Liver (tissue), 3 donors: Measurements from ENCODE around the gene CECR2.

Experiments used
- ATF3 ChIP-seq: IDR thresholded peaks from 2 replicates; pipeline ENCODE4 v1.6.1; 2016; ENCODE audit warnings: antibody characterized with exemption
- CTCF ChIP-seq: fragments of 150-350 bp; IDR thresholded peaks from 2 replicates; pipeline ENCODE4 v1.5.1; 2017; ENCODE audit warnings: improper control_type of control experiment, low read depth, low read length; ENCODE audit not compliant: missing input control
- FOXA1 ChIP-seq: IDR thresholded peaks from 2 replicates; pipeline ENCODE4 v1.6.1; 2016; ENCODE audit warnings: antibody characterized with exemption
- GABPA ChIP-seq, 2 donors: IDR thresholded peaks in 1 of 2; conservative IDR thresholded peaks in 1 of 2; 2 replicates each; pipeline ENCODE4 v1.6.1; 2016; ENCODE audit warnings: antibody characterized with exemption in 2 of 2, mild to moderate bottlenecking in 1 of 2, moderate library complexity in 1 of 2
- HNF4A ChIP-seq, 2 donors: conservative IDR thresholded peaks; 2 replicates each; pipeline ENCODE4 v1.6.1; 2016; ENCODE audit warnings: antibody characterized with exemption in 2 of 2, mild to moderate bottlenecking in 2 of 2
- HNF4G ChIP-seq: IDR thresholded peaks from 2 replicates; pipeline ENCODE4 v1.6.1; 2016; ENCODE audit warnings: antibody characterized with exemption
- JUND ChIP-seq, 2 donors: IDR thresholded peaks; 2 replicates each; pipeline ENCODE4 v1.6.1; 2016; ENCODE audit warnings: antibody characterized with exemption in 2 of 2
- MAX ChIP-seq: IDR thresholded peaks from 2 replicates; pipeline ENCODE4 v1.6.1; 2016; ENCODE audit warnings: antibody characterized with exemption
- RAD21 ChIP-seq, 2 donors: IDR thresholded peaks; 2 replicates each; pipeline ENCODE4 v1.6.1; 2016; ENCODE audit warnings: antibody characterized with exemption in 2 of 2, mild to moderate bottlenecking in 2 of 2
- REST ChIP-seq: IDR thresholded peaks from 2 replicates; pipeline ENCODE4 v1.6.1; 2016; ENCODE audit warnings: antibody characterized with exemption, mild to moderate bottlenecking
- RXRA ChIP-seq, 2 donors: IDR thresholded peaks; 2 replicates each; pipeline ENCODE4 v1.6.1; 2017 to 2018; ENCODE audit warnings: antibody characterized with exemption in 2 of 2, mild to moderate bottlenecking in 1 of 2
- SP1 ChIP-seq: IDR thresholded peaks from 2 replicates; pipeline ENCODE4 v1.6.1; 2018; ENCODE audit warnings: antibody characterized with exemption, mild to moderate bottlenecking
- TAF1 ChIP-seq: conservative IDR thresholded peaks from 2 replicates; pipeline ENCODE4 v1.6.1; 2016; ENCODE audit warnings: antibody characterized with exemption, mild to moderate bottlenecking
- YY1 ChIP-seq: IDR thresholded peaks from 2 replicates; pipeline ENCODE4 v1.6.1; 2016; ENCODE audit warnings: antibody characterized with exemption, mild to moderate bottlenecking
- donor health status: healthy.
- donor health status: healthy.

- no peak for TF ChIP-seq CTCF
- no peak for TF ChIP-seq SP1
- TF ChIP-seq ATF3 = no peak
- TF ChIP-seq RAD21 (IDR thresholded peaks at IDR 0.05) = no peak
- no peak for TF ChIP-seq HNF4G
- TF ChIP-seq MAX = no peak
- TF ChIP-seq TAF1 = no peak
- no peak for TF ChIP-seq JUND (IDR thresholded peaks at IDR 0.05)
- TF ChIP-seq REST = no peak
- TF ChIP-seq HNF4A (conservative IDR thresholded peaks at IDR 0.05) = no peak
- no peak for TF ChIP-seq GABPA (IDR thresholded peaks at IDR 0.05 in 1 of 2, conservative IDR thresholded peaks at IDR 0.05 in 1 of 2)
- no peak for TF ChIP-seq RXRA (IDR thresholded peaks at IDR 0.05)
- no peak for TF ChIP-seq FOXA1
- no peak for TF ChIP-seq YY1
Measured at GRCh38 chr22:17587629-17588028, 218.4 kb downstream of the CECR2 start.
